Measurements from ENCODE around the gene SASH1.
"Not testable (repeated sequence)": the region's sequence is repeated elsewhere in the genome, so short reads cannot be mapped to it uniquely, and the experiment has no call there.

Gene SASH1

DNA sequence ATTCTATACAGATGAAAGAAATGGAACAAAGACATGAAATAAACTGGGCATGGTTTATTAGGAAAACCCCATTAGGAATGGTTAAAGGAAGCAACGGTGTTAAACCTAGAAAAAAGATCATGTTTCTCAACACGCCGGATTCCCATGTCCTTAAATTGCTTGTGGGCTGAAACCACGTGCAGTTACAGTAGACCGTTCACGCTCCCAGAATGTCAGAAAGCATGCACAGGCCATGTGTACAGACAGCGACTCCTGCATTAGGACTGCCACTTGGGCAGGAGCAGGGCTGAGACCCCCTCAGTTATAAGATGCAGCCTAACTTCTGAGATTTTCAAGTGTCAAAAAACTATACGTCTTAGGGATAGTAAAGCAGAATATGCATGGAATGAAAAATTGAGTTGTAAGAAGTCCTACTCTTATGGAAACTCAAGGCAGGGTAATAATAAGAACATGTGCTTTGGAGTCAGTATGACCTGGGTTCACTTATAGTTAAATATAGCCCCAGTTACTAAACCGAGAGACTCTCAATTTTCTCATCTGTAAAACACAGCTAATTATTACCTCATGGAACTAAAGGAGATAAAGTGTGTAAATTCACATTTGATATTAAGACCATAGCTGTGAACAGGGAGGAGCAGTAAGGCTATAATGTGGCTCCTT lies 230.2 kb downstream of the SASH1 start:
- in situ Hi-C loops (cut with HindIII; ENCODE audit: low sequenced_read_pairs), result no loop called here

DNA sequence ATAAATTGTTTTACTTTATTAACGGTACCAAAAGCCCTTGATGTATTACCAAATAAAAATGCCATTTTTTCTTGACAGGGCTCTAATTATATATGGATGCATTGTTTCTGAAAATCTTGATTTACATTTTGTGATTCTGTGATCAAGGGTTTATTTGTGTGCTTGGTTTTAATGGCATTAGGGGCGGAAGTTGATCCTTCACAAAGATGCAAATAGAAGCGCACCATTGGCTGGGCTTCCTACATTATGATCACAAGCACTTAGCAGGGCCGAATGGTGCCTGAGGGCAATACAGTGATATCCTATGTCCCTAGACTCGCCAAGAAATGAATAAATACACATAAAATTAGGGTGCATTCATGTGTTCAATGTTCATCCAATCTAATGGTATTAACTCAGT lies 231.3 kb downstream of the SASH1 start:
- in situ Hi-C loops (cut with HindIII; ENCODE audit: low sequenced_read_pairs), result no loop called here

DNA sequence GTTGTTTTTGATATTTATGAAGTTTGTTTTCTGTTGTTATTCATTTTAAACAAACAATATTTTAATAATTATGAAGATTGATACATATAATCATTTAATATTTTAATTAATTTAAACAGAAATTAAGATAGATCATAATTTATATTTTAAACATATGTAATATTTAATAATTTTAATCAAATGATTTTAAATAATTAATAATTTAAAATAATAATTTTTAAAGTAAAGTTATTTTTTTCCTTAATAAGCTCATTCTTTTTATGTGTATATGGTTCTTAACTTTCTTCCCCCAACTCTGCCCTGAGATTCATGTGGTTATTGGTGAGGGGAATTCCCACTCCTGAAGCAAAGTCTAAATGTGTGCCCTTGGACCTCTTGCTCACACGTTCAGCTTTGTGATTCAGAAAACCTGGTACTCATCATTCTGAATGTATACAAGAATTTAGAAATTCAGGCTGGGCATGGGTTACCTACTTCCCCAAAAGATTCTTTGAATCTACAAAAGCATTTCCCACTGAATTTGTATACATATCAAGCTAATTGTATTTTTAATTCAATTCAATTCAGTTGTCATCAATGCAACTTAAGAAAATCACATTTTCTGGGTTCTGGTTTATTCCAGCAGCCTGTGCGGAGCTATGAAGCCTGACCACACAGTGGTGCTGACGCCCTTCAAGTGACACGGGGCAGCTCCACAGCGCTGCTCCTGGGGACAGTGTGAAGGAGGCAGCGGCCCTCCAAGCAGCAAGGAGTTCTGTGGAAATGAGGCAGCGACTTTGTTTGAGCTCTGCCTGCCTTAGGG lies 235.2 kb downstream of the SASH1 start:
- in situ Hi-C loops (cut with HindIII; ENCODE audit: low sequenced_read_pairs), result no loop called here

DNA sequence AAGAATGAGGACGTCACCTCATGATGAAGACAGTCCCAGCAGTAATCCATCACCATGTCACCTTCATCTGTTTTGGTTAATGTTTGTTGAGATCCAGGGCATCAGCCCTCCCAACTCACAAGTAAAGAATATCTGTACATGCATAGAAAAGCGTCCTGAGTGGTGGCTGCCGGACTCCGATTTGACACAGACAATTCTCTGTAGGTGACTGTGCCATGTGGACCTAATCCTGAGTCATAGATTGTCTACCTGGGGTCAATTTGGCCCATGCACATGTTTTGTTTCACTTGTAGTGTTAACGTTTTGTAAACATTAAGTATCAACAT lies 235.8 kb downstream of the SASH1 start:
- in situ Hi-C loops (cut with HindIII; ENCODE audit: low sequenced_read_pairs), result no loop called here

DNA sequence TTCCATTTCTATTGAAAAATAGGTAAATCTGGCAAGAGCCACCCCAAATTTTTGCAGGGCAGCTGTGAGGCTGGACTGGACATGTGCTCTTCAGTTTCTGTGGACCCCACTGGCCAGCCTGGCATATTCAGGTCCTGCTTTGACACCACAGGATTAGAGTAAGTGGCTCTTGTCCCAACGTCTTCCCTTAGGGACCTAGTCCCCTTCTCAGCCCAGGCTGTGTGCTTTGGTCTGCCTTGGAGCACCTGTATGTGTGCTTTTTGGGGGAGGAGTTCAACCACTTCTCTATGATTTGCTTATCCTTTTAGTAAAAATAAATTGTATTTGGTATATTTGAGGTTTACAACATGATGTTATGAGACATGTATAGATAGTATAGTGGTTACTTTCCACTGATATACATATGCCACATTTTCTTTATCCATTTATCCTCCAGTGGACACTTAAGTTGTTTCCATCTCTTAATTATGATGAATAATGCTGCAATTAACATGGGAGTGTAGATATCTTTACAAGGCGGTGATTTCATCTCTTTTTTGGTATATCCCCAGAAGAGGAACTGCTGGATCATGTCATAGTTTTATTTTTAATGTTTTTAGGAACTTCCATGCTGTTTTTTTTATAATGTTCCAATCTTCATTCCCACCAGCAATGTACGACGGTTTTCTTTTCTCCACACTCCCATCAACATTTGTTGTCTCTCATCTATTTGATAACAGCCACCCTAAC lies 236.4 kb downstream of the SASH1 start:
- in situ Hi-C loops (cut with HindIII; ENCODE audit: low sequenced_read_pairs), result no loop called here

DNA sequence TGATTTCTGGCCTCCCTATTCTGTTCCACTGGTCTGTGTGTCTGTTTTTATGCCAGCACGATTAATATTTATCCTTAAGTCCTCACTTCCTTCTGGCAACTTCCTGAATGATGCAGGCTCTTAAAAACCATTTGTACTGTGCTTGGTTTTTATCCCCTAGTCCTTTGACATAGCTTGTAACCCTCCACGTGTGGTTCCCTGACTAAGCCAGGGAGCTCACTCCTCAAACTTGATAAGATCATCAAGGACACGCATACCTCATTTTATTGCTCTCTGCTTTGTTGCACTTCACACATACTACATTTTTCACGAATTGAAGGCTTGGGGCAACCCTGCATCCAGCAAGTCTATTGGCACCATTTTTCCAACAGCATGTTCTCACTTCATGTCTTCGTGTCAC lies 237.8 kb downstream of the SASH1 start:
- in situ Hi-C loops (cut with HindIII; ENCODE audit: low sequenced_read_pairs), result no loop called here

DNA sequence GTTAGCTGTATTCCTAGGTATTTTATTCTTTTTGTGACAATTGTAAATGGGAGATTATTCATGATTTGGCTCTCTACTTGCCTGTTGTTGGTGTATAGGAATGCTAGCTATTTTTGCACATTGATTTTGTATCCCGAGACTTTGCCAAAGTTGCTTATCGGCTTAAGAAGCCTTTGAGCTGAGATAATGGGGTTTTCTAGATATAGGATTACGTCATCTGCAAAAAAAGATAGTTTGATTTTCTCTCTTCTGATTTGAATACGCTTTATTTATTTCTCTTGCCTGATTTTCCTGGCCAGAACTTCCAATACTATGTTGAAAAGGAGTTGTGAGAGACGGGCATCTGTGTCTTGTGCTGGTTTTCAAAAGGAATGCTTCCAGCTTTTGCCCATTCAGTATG lies 241.0 kb downstream of the SASH1 start:
- in situ Hi-C loops (cut with HindIII; ENCODE audit: low sequenced_read_pairs), result no loop called here

DNA sequence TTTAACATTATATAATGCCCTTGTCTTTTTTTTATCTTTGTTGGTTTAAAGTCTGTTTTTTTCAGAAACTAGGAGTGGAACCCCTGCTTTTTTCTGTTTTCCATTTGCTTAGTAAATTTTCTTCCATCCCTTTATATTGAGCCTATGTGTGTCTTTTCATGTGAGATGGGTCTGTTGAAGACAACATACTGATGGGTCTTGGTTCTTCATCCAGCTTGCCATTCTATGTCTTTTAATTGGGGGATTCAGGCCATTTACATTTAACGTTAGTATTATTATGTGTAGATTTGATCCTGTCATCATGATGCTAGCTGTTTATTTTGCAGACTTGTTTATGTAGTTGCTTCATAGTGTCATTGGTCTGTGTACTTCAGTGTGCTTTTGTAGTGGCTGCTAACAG lies 243.0 kb downstream of the SASH1 start:
- in situ Hi-C loops (cut with HindIII; ENCODE audit: low sequenced_read_pairs), result not testable (repeated sequence)

DNA sequence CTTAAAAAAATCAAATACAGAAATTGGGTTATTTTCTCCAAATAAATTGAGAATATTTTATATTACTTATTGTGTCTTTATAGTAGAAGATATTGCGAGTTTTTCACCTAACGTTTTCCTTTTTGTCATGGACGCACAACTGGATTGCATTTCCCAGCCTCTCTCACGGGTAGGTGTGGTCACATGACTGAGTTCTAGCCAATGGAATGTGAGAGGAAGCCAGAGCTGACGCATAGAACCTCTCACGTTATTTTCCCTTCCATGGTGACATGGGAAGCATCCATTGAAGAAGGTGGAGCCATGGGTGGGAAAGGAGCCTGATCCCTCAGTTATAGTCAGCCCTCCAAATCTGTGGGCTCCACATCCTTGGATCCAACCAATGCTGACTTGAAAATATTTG lies 248.2 kb downstream of the SASH1 start:
- in situ Hi-C loops (cut with HindIII; ENCODE audit: low sequenced_read_pairs), result no loop called here

DNA sequence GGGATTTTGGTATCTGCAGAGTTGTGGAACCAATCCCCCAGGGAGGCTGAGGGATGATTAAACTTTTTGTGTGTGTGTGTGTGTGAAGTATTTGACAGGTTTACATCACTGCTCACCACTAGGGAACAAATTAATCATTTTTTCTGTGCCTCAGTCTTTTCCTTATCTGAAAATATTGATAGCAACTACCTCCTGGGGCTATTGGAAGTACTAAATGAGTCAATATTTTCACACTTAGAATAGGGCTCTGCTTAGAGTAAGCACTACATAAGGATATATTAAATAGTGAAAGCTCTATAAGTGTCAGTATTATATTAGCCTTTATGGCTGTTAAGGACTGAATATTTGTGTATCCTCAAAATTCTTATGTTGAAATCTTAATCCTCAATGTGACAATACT lies 249.0 kb downstream of the SASH1 start:
- in situ Hi-C loops (cut with HindIII; ENCODE audit: low sequenced_read_pairs), result no loop called here

DNA sequence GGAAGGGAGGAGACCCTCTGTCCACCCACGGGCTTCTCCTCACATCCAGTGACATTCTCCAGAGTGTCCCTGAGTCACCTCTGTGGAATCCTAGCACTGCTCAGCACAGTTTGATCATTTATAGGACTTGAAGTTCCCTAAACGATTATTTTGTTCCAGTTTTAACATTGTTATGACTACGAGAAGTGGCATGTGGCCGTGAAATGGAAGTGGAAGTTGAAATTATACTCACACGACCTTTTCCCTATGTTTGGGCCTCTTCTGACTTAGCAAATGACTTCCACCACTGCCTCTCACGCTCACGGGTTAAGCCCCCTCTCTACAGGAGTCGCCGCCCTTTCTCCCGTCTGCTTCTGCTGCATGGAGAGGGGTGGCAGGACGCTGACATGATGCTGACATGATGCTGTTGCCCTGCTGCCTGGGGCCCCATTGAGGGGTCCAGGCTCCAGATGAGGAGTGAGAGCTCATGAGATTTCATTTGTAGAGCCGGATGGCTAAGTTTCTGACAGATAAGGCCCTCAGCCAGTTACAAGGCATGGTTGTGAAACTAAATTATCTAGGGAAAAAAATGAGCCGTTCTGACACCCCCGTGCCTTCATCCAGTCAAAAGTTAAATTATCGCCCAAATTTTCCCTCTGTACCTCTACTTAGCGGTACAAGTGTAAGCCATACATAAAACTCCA lies 250.6 kb downstream of the SASH1 start:
- in situ Hi-C loops (cut with HindIII; ENCODE audit: low sequenced_read_pairs), result no loop called here

DNA sequence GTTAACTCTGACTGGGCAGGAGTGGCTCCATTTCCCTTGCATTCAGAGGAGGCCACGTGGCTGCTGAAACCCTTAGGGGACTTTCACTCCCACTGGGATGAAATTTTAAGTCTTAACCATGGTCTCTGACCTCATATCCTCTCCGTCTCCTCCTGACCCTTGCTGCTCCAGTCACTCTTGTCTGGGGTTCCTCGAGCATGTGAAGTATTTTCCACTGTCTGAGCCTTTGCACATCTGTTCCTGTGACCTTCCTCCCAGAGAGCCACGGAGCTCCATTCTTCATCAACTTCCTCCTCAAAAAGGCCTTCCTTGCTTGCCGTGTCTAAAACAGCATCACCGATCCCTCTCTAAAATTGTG lies 251.2 kb downstream of the SASH1 start:
- in situ Hi-C loops (cut with HindIII; ENCODE audit: low sequenced_read_pairs), result no loop called here

DNA sequence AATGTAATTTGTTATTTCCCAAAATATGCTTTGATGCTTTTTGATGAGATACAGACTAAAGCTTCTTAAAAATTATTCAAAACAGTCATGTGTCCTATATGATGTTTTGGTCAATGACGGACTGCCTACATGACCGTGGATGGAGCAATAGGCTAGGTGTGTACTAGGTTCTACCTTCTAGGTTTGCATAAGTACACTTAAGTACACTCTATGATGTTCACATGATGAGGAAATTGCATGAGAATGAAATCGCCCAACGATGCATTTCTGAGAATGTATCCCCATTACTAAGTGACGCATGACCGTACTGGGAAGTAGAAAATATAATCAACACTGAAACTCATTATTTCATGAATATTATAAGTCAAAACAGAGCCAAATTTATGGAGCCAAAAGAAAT lies 252.9 kb downstream of the SASH1 start:
- in situ Hi-C loops (cut with HindIII; ENCODE audit: low sequenced_read_pairs), result no loop called here

DNA sequence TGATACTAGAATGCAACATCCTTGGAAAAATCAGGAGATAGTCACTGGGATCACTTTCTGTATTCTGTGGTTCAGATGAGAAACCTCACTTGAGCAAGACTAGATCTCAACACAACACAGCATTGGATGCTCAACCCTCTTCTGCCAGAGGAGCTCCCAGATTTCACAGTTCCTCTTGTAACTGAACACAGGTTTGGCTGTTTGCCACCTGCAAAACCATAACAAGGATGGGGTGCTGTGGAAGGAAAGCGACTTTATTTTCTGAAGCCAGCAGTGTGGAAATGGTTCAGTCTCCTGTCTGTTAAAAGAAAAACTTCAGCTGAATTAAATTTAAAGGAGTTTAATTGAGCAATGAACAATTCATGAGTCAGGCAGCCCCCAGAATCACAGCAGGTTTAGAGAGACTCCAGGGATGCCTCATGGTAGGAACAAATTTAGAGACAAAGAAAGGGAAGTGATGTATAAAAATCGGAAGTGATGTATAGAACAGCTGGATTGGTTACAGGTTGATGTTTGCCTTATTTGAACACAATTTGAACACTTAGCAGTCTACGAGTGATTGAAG lies 254.3 kb downstream of the SASH1 start:
- in situ Hi-C loops (cut with HindIII; ENCODE audit: low sequenced_read_pairs), result no loop called here

DNA sequence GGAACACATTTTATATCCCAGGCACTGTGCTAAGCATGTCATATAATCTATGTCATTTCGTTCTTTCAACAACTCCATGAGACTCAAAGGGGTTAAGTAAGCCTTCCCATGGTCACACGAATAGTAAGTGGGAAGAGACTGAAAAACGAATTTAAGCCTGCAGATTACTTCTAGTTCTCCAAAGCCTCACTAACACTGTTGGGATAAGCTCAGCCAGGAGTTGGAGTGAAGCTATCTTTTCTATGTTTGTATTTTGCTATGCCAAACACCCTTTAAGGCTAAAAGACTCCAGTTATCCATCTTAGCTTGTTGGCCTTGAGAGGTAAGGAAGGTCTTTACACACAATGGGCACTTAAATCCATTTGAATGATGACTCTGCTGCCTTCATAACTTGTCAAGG lies 256.1 kb downstream of the SASH1 start:
- in situ Hi-C loops (cut with HindIII; ENCODE audit: low sequenced_read_pairs), result no loop called here

DNA sequence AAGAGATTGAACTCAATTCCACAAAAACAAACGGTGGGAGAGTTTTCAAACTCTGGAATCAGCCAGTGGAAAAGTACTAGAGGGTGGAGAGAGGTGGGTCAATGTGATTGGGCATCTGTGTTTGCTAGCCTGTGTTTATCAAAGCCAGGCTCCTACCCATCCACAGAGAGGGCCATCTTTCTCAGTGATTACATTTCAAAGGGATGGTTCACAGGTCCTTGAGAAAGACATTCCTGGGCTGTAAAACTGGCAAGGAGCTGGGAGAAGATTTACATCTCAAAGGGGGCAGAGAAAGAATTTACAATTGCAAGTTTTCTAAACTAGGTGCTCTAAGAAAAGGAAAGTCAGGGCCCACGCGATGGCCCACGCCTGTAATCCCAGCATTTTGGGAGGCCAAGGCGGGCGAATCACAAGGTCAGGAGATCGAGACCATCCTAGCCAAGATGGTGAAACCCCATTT lies 257.4 kb downstream of the SASH1 start:
- in situ Hi-C loops (cut with HindIII; ENCODE audit: low sequenced_read_pairs), result no loop called here
